Right atrium auricular region (tissue), 2 donors: ENCODE results near the gene PLCL1. TPM values are rescaled to one million over a fixed set of nuclear protein-coding genes. Genes with fewer than 3 reads are reported as not detected.

Experiments used
- DNase-seq: peaks from one replicate; pipeline ENCODE4 v3.0.0-alpha.2; 2019; ENCODE audit warnings: low spot score
- H3K27ac ChIP-seq, 2 donors: fragments of 200-600 bp; sonication (generic); 1 replicate in 1 of 2; 2 replicates in 1 of 2; pipeline ENCODE4 v1.5.1; 2016 to 2019
- H3K27me3 ChIP-seq, 2 donors: fragments of 200-600 bp; sonication (generic); one replicate each; pipeline versions ENCODE4 v1.5.1 to v1.6.0; 2017 to 2019
- H3K36me3 ChIP-seq: fragments of 200-600 bp; sonication (generic); one replicate; pipeline ENCODE4 v1.5.1; 2016
- H3K4me1 ChIP-seq, 2 donors: fragments of 200-600 bp; sonication (generic); one replicate each; pipeline versions ENCODE4 v1.5.1 to v1.6.0; 2017 to 2019
- H3K4me3 ChIP-seq, 2 donors: fragments of 200-600 bp; sonication (generic); 1 replicate in 1 of 2; 2 replicates in 1 of 2; pipeline ENCODE4 v1.5.1; 2017 to 2019; ENCODE audit warnings: mild to moderate bottlenecking in 1 of 2, moderate library complexity in 1 of 2
- H3K9me3 ChIP-seq, 2 donors: fragments of 200-600 bp; sonication (generic); one replicate each; pipeline ENCODE4 v1.5.1; 2019
- CTCF ChIP-seq, 2 donors: fragments of 200-600 bp; sonication (generic); IDR thresholded peaks; one replicate each; pipeline ENCODE4 v1.5.1; 2019; ENCODE audit warnings: antibody characterized with exemption in 2 of 2
- total RNA-seq, 2 donors: library from RNA; depleted of rRNA; stranded (reverse); fragments of >200 nt; gene quantifications; one replicate each; pipeline ENCODE4 v1.1.0, GENCODE V29; 2016

Gene PLCL1
- total RNA-seq, 2 donors from 2014 or later = 26.8 to 32.0 TPM

- H3K27ac ChIP-seq = no peak overlapping the region
- H3K36me3 ChIP-seq = no peaks in the 10 kb centered on the region
Observed at GRCh38 chr2:198165289-198165688, 360.9 kb downstream of the PLCL1 start.

GRCh38 chr2:198167346-198167745, 363.0 kb downstream of the PLCL1 start:
- Histone ChIP-seq H3K4me1 (no peaks in the 10 kb centered on the region), H3K4me3 (no peak overlapping the region), H3K27ac (no peak overlapping the region), H3K27me3 (no peaks in the 10 kb centered on the region), H3K9me3 (no peaks in the 10 kb centered on the region), H3K36me3 (no peaks in the 10 kb centered on the region)
- no peak for TF ChIP-seq CTCF (IDR thresholded peaks at IDR 0.05)
- DNase-seq = no peak

More at GRCh38 chr2:198165289-198165688, 360.9 kb downstream of the PLCL1 start:
- Histone ChIP-seq H3K27me3 (no peaks in the 10 kb centered on the region), H3K4me1 (no peaks in the 10 kb centered on the region), H3K4me3 (no peak overlapping the region), H3K9me3 (no peaks in the 10 kb centered on the region)
- TF ChIP-seq CTCF (IDR thresholded peaks at IDR 0.05) = no peak
- DNase-seq = no peak

GRCh38 chr2:198168651-198169050, 364.3 kb downstream of the PLCL1 start:
- TF ChIP-seq CTCF (IDR thresholded peaks at IDR 0.05) = no peak
- no peaks in the 10 kb centered on the region for H3K4me1 ChIP-seq
- no peak overlapping the region for H3K4me3 ChIP-seq
- H3K36me3 ChIP-seq = no peaks in the 10 kb centered on the region
- H3K27me3 ChIP-seq = no peaks in the 10 kb centered on the region
- no peak overlapping the region for H3K27ac ChIP-seq
- no peak for DNase-seq
- H3K9me3 ChIP-seq = no peaks in the 10 kb centered on the region

GRCh38 chr2:198173242-198173641, 368.8 kb downstream of the PLCL1 start:
- H3K27ac ChIP-seq = no peak overlapping the region
- H3K27me3 ChIP-seq = no peaks in the 10 kb centered on the region
- H3K4me1 ChIP-seq = no peaks in the 10 kb centered on the region
- H3K36me3 ChIP-seq = no peaks in the 10 kb centered on the region
- no peak for DNase-seq
- peaks cover 0 to under 1% of the 10 kb centered on the region in 2 donors for H3K9me3 ChIP-seq
- no peak for TF ChIP-seq CTCF (IDR thresholded peaks at IDR 0.05)
- no peak overlapping the region for H3K4me3 ChIP-seq

- peaks cover 0 to 6% of the 10 kb centered on the region in 2 donors for H3K9me3 ChIP-seq
- H3K4me3 ChIP-seq = no peak overlapping the region
- H3K27me3 ChIP-seq = no peaks in the 10 kb centered on the region
- H3K27ac ChIP-seq = no peak overlapping the region
- H3K36me3 ChIP-seq = no peaks in the 10 kb centered on the region
- no peak for TF ChIP-seq CTCF (IDR thresholded peaks at IDR 0.05)
- DNase-seq = no peak
- no peaks in the 10 kb centered on the region for H3K4me1 ChIP-seq
Observed at GRCh38 chr2:198173864-198174263, 369.5 kb downstream of the PLCL1 start.

- no peak for DNase-seq
- Histone ChIP-seq H3K27me3 (no peaks in the 10 kb centered on the region), H3K27ac (no peak overlapping the region), H3K4me3 (no peak overlapping the region), H3K4me1 (no peaks in the 10 kb centered on the region), H3K36me3 (no peaks in the 10 kb centered on the region), H3K9me3 (peaks cover 0 to 7% of the 10 kb centered on the region in 2 donors)
- no peak for TF ChIP-seq CTCF (IDR thresholded peaks at IDR 0.05)
Observed at GRCh38 chr2:198175271-198175670, 370.9 kb downstream of the PLCL1 start.
